K562 (cell line): ENCODE measurements around the gene ZMYND8. TPM values are rescaled to one million over a fixed set of nuclear protein-coding genes. Genes with fewer than 3 reads are reported as not detected.

Experiments used
- ETV1 ChIP-seq: fragments of 450-650 bp; conservative IDR thresholded peaks from 2 replicates; pipeline ENCODE4 v1.6.1; 2016; ENCODE audit warnings: missing genetic modification characterization, control low read depth, low read depth, missing compliant biosample characterization
- FOXK2 ChIP-seq, 2 experiments: fragments of 450-650 bp; IDR thresholded peaks in 1 of 2; conservative IDR thresholded peaks in 1 of 2; 2 replicates each; pipeline ENCODE4 v1.6.1; 2016; ENCODE audit warnings: low read depth in 2 of 2, mild to moderate bottlenecking in 1 of 2
- HDAC2 ChIP-seq: fragments of 450-650 bp; IDR thresholded peaks from 2 replicates; pipeline ENCODE4 v1.6.1; 2016; ENCODE audit warnings: mild to moderate bottlenecking
- KLF10 ChIP-seq: fragments of 250-450 bp; sonication (Bioruptor Pico); IDR thresholded peaks from 2 replicates; pipeline ENCODE4 v1.6.1; 2021; ENCODE audit warnings: matching md5 sums
- NFATC3 ChIP-seq: fragments of 450-650 bp; IDR thresholded peaks from 2 replicates; pipeline ENCODE4 v1.6.1; 2017; ENCODE audit warnings: mild to moderate bottlenecking
- NUFIP1 ChIP-seq: fragments of 450-650 bp; IDR thresholded peaks from 2 replicates; pipeline ENCODE4 v1.6.1; 2018; ENCODE audit not compliant: partially characterized antibody
- RFX7 ChIP-seq: fragments of 250-450 bp; sonication (Bioruptor Pico); IDR thresholded peaks from 2 replicates; pipeline ENCODE4 v1.5.1; 2021; ENCODE audit warnings: mild to moderate bottlenecking
- SMAD4 ChIP-seq: fragments of 250-450 bp; sonication (Bioruptor Pico); conservative IDR thresholded peaks from 2 replicates; pipeline ENCODE4 v1.8.0; 2021; ENCODE audit warnings: inconsistent platforms, mild to moderate bottlenecking, moderate library complexity
- SMARCA5 ChIP-seq: fragments of 450-650 bp; IDR thresholded peaks from 2 replicates; pipeline ENCODE4 v1.6.1; 2016
- TAF9B ChIP-seq: fragments of 450-650 bp; IDR thresholded peaks from 2 replicates; pipeline ENCODE4 v1.6.1; 2018; ENCODE audit warnings: mild to moderate bottlenecking; ENCODE audit not compliant: partially characterized antibody
- TEAD1 ChIP-seq, 2 experiments: fragments of 450-650 bp in 1 of 2; sonication (generic) in 1 of 2; formaldehyde crosslinking; IDR thresholded peaks; 2 replicates each; pipeline versions ENCODE4 v1.4.0 to v1.8.0; 2020 to 2022; ENCODE audit warnings: mild to moderate bottlenecking in 2 of 2, missing genetic modification reagents in 1 of 2
- YY1 ChIP-seq, 3 experiments: IDR thresholded peaks; 2 replicates each; pipeline ENCODE4 v1.6.1; 2011; ENCODE audit warnings: low read length in 2 of 3, mild to moderate bottlenecking in 2 of 3, moderate library complexity in 2 of 3, borderline replicate concordance in 1 of 3, control low read depth in 1 of 3, low read depth in 1 of 3; ENCODE audit not compliant: insufficient read depth in 3 of 3, insufficient replicate concordance in 2 of 3, control insufficient read depth in 1 of 3, insufficient read length in 1 of 3; ENCODE audit errors: extremely low read depth in 1 of 3
- ZNF583 ChIP-seq: fragments of 250-450 bp; sonication (Bioruptor Pico); IDR thresholded peaks from 2 replicates; pipeline ENCODE4 v1.4.0; 2020
- polyA plus RNA-seq, 8 experiments: library from polyadenylated mRNA; depleted of rRNA in 4 of 8; stranded (reverse) in 5 of 8; unstranded in 3 of 8; fragments of >200 nt; fragmentation: Nextera tagmentation in 2 of 8; fragmentation: Illumina TruSeq in 1 of 8; extraction: Ambion mirVana in 2 of 8; extraction: Trizol in 1 of 8; gene quantifications; 2 replicates each; pipeline versions ENCODE4 v1.2.1 to v1.2.3, GENCODE V29; 2011 to 2014; ENCODE audit warnings: inconsistent platforms in 1 of 8, missing spikeins in 1 of 8
- total RNA-seq, 7 experiments: library from RNA; depleted of rRNA in 6 of 7; stranded (reverse); fragments of >200 nt in 6 of 7; fragmentation: Illumina TruSeq in 2 of 7; extraction: Trizol in 2 of 7; gene quantifications; 2 replicates each; pipeline versions ENCODE4 v1.2.1 to v1.2.3, GENCODE V29; 2011 to 2021; ENCODE audit warnings: low replicate concordance in 1 of 7
- TF ChIP-seq, protein P1 (sequence below): sonication (generic); formaldehyde crosslinking; IDR thresholded peaks from 2 replicates; pipeline ENCODE4 v1.8.1; 2022; ENCODE audit warnings: missing genetic modification reagents
- TF ChIP-seq, protein P2 (sequence below): sonication (generic); formaldehyde crosslinking; IDR thresholded peaks from 2 replicates; pipeline ENCODE4 v1.8.0; 2022; ENCODE audit warnings: missing genetic modification reagents, mild to moderate bottlenecking, moderate library complexity, borderline replicate concordance
- TF ChIP-seq, protein P3 (sequence below): fragments of 450-650 bp; IDR thresholded peaks from 2 replicates; pipeline ENCODE4 v1.6.1; 2016; ENCODE audit warnings: missing biosample characterization, missing genetic modification characterization
- TF ChIP-seq, protein P4 (sequence below), 2 experiments: fragments of 450-650 bp in 1 of 2; IDR thresholded peaks; 2 replicates each; pipeline ENCODE4 v1.6.1; 2011 to 2017; ENCODE audit warnings: low read depth in 2 of 2, antibody characterized with exemption in 1 of 2, borderline replicate concordance in 1 of 2, low read length in 1 of 2, mild to moderate bottlenecking in 1 of 2, mixed read lengths in 1 of 2; ENCODE audit not compliant: control insufficient read depth in 1 of 2
- TF ChIP-seq, protein P5 (sequence below): sonication (generic); formaldehyde crosslinking; IDR thresholded peaks from 2 replicates; pipeline ENCODE4 v1.8.0; 2023; ENCODE audit warnings: mild to moderate bottlenecking, missing genetic modification reagents

ZMYND8 gene
- total and polyA plus RNA-seq, 9 of the 15 experiments (the other 6 are each of a cell fraction or from before 2014, with no cell fraction given) = 31.8 to 148 (median 71.9) TPM

DNA sequence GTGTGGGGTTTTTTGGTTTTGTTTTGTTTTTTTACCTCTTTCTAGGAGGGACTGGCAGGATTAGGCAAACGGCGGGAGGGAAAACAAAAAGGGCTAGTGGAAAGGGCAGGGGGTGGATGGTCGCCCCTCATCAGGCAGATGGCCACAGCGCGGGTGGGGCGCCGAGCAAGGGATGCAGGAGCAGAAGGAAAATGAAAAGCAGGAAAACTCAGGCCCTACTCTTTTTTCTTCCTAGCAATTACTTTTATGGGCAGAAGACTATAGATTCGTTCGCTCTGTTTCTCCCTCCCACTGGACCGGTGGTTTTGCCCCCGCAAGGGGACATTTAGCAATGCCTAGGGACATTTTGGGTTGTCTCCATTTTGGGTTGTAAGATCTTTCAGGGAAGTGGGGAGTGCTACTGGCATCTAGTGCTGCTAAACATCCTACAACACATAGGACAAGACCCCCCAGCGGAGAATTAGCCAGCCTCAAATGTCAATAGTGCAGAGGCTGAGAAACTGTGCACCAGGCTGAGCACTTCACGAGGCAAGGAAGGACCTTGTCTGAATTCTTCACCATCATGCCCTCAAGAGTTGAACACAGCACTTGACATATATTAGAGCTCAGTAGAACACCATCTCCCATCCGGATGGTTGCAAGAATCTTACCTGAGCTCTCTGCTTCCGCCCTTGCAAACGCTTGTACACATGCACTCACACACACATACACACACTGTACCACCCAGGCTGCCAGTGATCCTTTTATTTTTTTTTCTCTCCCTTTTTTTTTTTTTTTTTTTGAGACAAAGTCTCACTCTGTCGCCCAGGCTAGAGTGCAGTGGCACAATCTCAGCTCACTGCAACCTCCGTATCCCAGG is 4.8 kb upstream of the ZMYND8 start (continued):
- TF ChIP-seq, protein P1, sequence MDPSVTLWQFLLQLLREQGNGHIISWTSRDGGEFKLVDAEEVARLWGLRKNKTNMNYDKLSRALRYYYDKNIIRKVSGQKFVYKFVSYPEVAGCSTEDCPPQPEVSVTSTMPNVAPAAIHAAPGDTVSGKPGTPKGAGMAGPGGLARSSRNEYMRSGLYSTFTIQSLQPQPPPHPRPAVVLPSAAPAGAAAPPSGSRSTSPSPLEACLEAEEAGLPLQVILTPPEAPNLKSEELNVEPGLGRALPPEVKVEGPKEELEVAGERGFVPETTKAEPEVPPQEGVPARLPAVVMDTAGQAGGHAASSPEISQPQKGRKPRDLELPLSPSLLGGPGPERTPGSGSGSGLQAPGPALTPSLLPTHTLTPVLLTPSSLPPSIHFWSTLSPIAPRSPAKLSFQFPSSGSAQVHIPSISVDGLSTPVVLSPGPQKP (CRISPR knock-in tag) = no peak
- TF ChIP-seq ETV1 (tag) (no peak), NUFIP1 (no peak), SMAD4 (CRISPR knock-in tag) (no peak), TEAD1 (CRISPR knock-in tag; IDR thresholded peaks at IDR 0.05) (0 out of 4 replicates have a peak, but pooled peaks have one; percentile 3 to 5), ZNF583 (CRISPR knock-in tag) (0 out of 2 replicates have a peak, but pooled peaks have one; percentile 6), KLF10 (CRISPR knock-in tag) (no peak), NFATC3 (peak; percentile 11; the same call in 1 of the 2 replicates), HDAC2 (0 out of 2 replicates have a peak, but pooled peaks have one; percentile 7), SMARCA5 (0 out of 2 replicates have a peak, but pooled peaks have one; percentile 44), TAF9B (no peak), YY1 (IDR thresholded peaks at IDR 0.05; ENCODE audit: borderline replicate concordance in 1 of 3, control insufficient read depth in 1 of 3, extremely low read depth in 1 of 3, insufficient read depth in 3 of 3, insufficient read length in 1 of 3, insufficient replicate concordance in 2 of 3, low read depth in 1 of 3, low read length in 2 of 3) (peak in 1 of 3 experiments; percentile 72), RFX7 (0 out of 2 replicates have a peak, but pooled peaks have one; percentile 29), FOXK2 (conservative IDR thresholded peaks at IDR 0.05 in 1 of 2, IDR thresholded peaks at IDR 0.05 in 1 of 2; ENCODE audit: low read depth in 2 of 2) (peak in 1 of 2 experiments; percentile 70; a peak in 2 of 4 replicates)
- TF ChIP-seq, protein P2, sequence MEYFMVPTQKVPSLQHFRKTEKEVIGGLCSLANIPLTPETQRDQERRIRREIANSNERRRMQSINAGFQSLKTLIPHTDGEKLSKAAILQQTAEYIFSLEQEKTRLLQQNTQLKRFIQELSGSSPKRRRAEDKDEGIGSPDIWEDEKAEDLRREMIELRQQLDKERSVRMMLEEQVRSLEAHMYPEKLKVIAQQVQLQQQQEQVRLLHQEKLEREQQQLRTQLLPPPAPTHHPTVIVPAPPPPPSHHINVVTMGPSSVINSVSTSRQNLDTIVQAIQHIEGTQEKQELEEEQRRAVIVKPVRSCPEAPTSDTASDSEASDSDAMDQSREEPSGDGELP (CRISPR knock-in tag) = no peak
- TF ChIP-seq, protein P3, sequence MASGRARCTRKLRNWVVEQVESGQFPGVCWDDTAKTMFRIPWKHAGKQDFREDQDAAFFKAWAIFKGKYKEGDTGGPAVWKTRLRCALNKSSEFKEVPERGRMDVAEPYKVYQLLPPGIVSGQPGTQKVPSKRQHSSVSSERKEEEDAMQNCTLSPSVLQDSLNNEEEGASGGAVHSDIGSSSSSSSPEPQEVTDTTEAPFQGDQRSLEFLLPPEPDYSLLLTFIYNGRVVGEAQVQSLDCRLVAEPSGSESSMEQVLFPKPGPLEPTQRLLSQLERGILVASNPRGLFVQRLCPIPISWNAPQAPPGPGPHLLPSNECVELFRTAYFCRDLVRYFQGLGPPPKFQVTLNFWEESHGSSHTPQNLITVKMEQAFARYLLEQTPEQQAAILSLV = no peak
- TF ChIP-seq, protein P4, sequence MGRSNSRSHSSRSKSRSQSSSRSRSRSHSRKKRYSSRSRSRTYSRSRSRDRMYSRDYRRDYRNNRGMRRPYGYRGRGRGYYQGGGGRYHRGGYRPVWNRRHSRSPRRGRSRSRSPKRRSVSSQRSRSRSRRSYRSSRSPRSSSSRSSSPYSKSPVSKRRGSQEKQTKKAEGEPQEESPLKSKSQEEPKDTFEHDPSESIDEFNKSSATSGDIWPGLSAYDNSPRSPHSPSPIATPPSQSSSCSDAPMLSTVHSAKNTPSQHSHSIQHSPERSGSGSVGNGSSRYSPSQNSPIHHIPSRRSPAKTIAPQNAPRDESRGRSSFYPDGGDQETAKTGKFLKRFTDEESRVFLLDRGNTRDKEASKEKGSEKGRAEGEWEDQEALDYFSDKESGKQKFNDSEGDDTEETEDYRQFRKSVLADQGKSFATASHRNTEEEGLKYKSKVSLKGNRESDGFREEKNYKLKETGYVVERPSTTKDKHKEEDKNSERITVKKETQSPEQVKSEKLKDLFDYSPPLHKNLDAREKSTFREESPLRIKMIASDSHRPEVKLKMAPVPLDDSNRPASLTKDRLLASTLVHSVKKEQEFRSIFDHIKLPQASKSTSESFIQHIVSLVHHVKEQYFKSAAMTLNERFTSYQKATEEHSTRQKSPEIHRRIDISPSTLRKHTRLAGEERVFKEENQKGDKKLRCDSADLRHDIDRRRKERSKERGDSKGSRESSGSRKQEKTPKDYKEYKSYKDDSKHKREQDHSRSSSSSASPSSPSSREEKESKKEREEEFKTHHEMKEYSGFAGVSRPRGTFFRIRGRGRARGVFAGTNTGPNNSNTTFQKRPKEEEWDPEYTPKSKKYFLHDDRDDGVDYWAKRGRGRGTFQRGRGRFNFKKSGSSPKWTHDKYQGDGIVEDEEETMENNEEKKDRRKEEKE (IDR thresholded peaks at IDR 0.05; ENCODE audit: borderline replicate concordance in 1 of 2, control insufficient read depth in 1 of 2, low read depth in 2 of 2, low read length in 1 of 2) = peak in 1 of 2 experiments; percentile 32; a peak in 1 of 4 replicates
- TF ChIP-seq, protein P5, sequence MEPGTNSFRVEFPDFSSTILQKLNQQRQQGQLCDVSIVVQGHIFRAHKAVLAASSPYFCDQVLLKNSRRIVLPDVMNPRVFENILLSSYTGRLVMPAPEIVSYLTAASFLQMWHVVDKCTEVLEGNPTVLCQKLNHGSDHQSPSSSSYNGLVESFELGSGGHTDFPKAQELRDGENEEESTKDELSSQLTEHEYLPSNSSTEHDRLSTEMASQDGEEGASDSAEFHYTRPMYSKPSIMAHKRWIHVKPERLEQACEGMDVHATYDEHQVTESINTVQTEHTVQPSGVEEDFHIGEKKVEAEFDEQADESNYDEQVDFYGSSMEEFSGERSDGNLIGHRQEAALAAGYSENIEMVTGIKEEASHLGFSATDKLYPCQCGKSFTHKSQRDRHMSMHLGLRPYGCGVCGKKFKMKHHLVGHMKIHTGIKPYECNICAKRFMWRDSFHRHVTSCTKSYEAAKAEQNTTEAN (CRISPR knock-in tag) = no peak
